Smooth muscle cell (in vitro differentiated cells): Measurements from ENCODE around the gene NAPEPLD. TPM values are rescaled to one million over a fixed set of nuclear protein-coding genes. Genes with fewer than 3 reads are reported as not detected.
"Not testable (repeated sequence)": the region's sequence is repeated elsewhere in the genome, so short reads cannot be mapped to it uniquely, and the experiment has no call there.

Source experiments
- DNase-seq: peaks from one replicate; lab custom pipeline; 2025; ENCODE audit not compliant: unreplicated experiment; lab: John Stamatoyannopoulos, UW
- H2AFZ ChIP-seq: fragments of 200-600 bp; sonication (generic); 2 replicates; pipeline ENCODE4 v1.6.0; 2016; ENCODE audit warnings: antibody characterized with exemption, low read depth, mild to moderate bottlenecking
- H3F3A ChIP-seq: fragments of 200-600 bp; sonication (generic); 2 replicates; pipeline ENCODE4 v1.6.0; 2017; ENCODE audit warnings: antibody characterized with exemption, low read depth
- H3K27ac ChIP-seq: fragments of 200-600 bp; sonication (generic); 2 replicates; pipeline ENCODE4 v1.5.1; 2016; ENCODE audit warnings: low read depth, mild to moderate bottlenecking
- H3K27me3 ChIP-seq: fragments of 200-600 bp; sonication (generic); 2 replicates; pipeline ENCODE4 v1.6.1; 2016; ENCODE audit warnings: low read depth, mild to moderate bottlenecking
- H3K36me3 ChIP-seq: fragments of 200-600 bp; sonication (generic); 2 replicates; pipeline ENCODE4 v1.5.1; 2016; ENCODE audit warnings: low read depth
- H3K4me1 ChIP-seq: fragments of 200-600 bp; sonication (generic); 2 replicates; pipeline ENCODE4 v1.5.1; 2016; ENCODE audit warnings: low read depth
- H3K4me2 ChIP-seq: fragments of 200-600 bp; sonication (generic); 2 replicates; pipeline ENCODE4 v1.6.0; 2016; ENCODE audit warnings: mild to moderate bottlenecking
- H3K4me3 ChIP-seq: fragments of 200-600 bp; sonication (generic); 2 replicates; pipeline ENCODE4 v1.5.1; 2016; ENCODE audit warnings: mild to moderate bottlenecking
- H3K79me2 ChIP-seq: fragments of 200-600 bp; sonication (generic); 2 replicates; pipeline ENCODE4 v1.6.0; 2016; ENCODE audit warnings: low read depth, mild to moderate bottlenecking
- H3K9ac ChIP-seq: fragments of 200-600 bp; sonication (generic); 2 replicates; pipeline ENCODE4 v1.6.0; 2016; ENCODE audit warnings: low read depth
- H3K9me3 ChIP-seq: fragments of 200-600 bp; sonication (generic); replicated peaks from 2 replicates; pipeline ENCODE4 v1.5.1; 2016; ENCODE audit warnings: low read depth
- H4K20me1 ChIP-seq: fragments of 200-600 bp; sonication (generic); 2 replicates; pipeline ENCODE4 v1.6.0; 2016; ENCODE audit warnings: low read depth
- WGBS: methylation state at CpG from one replicate; pipeline ENCODE4 v1.1.7; 2016; ENCODE audit warnings: low lambda C conversion rate; 5-methylcytosine and 5-hydroxymethylcytosine counted together
- polyA plus RNA-seq: library from polyadenylated mRNA; unstranded; fragments of >200 nt; fragmentation: Nextera tagmentation; extraction: Ambion mirVana; gene quantifications from 2 replicates; pipeline ENCODE4 v1.2.1, GENCODE V29; 2016
- total RNA-seq: library from RNA; depleted of rRNA; stranded (reverse); fragments of >200 nt; gene quantifications from 2 replicates; pipeline ENCODE4 v1.2.3, GENCODE V29; 2014
- TF ChIP-seq, protein P1 (sequence below): fragments of 200-600 bp; sonication (generic); IDR thresholded peaks from 2 replicates; pipeline ENCODE4 v1.5.1; 2017; ENCODE audit warnings: borderline replicate concordance, mild to moderate bottlenecking, antibody characterized with exemption; ENCODE audit not compliant: insufficient read depth, poor library complexity, severe bottlenecking

NAPEPLD gene
- total and polyA plus RNA-seq, 2 experiments from 2014 or later = 4.1 to 6.2 TPM

DNA sequence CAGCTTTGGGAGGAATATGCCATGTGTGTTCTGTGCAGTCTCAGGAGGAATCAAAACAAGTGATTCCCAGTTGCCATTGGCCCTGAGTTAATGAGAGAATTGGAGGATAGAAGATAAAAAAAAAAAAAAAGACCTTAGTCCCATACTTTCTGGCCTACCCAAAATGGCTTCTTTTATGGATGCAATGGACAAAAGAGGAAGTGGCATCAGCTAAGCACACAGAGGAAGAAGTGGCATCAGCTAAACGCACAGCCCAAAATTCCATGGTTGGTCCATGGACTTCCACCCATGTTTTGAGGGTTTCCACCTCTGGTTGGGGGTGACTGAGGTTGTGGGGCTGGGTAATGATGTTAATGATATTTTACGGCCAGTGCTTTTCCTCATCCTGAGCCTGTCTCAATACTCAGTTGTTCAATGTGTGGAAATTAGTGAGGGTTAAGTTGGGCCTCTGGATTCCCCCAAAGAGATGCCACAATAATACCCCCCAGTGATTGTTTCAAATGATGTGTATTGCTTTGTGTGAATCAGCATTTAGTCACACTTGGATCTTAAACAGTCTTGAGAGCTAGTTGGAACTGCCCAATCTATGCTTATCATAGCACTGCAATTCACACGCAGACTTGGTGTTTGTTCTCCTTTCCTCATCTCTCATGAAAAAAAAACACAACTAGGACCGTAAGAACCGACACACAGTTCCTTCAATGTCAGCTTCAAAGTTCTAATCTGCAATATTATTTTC lies 14.4 kb upstream of the NAPEPLD start:
- not testable (repeated sequence) for H3K36me3 ChIP-seq, H3K4me1 ChIP-seq, H3K9ac ChIP-seq, H3K79me2 ChIP-seq, H3K4me2 ChIP-seq, H3K27me3 ChIP-seq, H3K4me3 ChIP-seq, H3F3A ChIP-seq, DNase-seq, H3K27ac ChIP-seq, H4K20me1 ChIP-seq, H3K9me3 ChIP-seq, H2AFZ ChIP-seq
- 92% methylated on average over 5 of the region's 5 CpGs for WGBS

DNA sequence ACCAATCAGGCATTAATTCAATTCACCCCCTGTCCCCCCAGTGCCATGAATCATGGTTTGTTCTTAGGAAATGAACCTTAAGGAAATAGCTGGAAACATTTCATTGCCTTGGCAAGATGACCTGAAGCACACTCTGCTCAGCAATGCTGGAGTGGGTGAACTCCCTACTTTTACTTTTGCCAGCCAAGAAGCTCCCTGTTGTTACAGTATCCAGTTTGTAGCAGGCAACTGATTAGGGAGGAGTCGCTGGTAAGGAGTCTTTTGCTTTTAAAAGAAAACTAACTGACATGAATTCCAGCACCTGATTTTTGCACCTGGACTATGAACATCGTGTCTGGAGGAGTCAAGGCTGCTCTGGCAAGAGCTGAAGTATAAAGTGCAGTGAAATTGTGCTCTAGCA lies 13.7 kb upstream of the NAPEPLD start:
- H3K27me3 ChIP-seq, H3K4me3 ChIP-seq, H3F3A ChIP-seq, H3K9ac ChIP-seq, H3K4me1 ChIP-seq, DNase-seq, H2AFZ ChIP-seq, H4K20me1 ChIP-seq, H3K9me3 ChIP-seq, H3K79me2 ChIP-seq, H3K36me3 ChIP-seq, H3K4me2 ChIP-seq, H3K27ac ChIP-seq: not testable (repeated sequence)
- 86% methylated on average over 2 of the region's 2 CpGs for WGBS

DNA sequence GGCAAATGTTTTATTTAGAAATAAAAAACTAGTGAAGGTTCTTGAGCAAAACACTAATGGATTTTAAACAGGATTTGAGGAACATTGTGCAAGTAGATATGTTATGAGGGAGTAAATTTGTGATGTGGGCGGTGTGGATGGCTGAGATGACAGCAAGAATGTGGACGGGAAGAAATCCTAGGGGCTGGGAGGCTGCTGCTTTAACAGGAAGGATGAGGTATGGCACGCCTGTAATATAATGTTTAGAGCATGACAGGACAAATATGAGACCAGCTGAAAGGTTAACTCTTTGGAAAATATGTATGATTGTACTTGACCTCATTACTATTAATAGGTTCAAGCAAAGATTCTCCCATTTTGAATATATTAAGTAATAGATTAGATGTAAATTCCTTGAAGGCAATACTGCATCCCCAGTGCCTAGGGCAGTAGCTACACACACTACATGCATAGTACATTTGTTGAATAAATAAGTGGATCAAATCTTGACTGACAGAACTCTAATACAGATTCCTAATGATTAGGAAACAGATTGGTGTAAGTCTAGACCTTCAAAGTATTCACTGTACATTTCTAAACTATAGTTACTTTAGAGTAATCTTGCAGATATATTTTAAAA lies 13.2 kb upstream of the NAPEPLD start:
- H3F3A ChIP-seq, H3K36me3 ChIP-seq, H3K4me3 ChIP-seq, H3K4me2 ChIP-seq, H2AFZ ChIP-seq, H3K27me3 ChIP-seq, H4K20me1 ChIP-seq, H3K9me3 ChIP-seq, DNase-seq, H3K4me1 ChIP-seq, H3K9ac ChIP-seq, H3K27ac ChIP-seq, H3K79me2 ChIP-seq: not testable (repeated sequence)
- WGBS = 71% methylated on average over 3 of the region's 3 CpGs

DNA sequence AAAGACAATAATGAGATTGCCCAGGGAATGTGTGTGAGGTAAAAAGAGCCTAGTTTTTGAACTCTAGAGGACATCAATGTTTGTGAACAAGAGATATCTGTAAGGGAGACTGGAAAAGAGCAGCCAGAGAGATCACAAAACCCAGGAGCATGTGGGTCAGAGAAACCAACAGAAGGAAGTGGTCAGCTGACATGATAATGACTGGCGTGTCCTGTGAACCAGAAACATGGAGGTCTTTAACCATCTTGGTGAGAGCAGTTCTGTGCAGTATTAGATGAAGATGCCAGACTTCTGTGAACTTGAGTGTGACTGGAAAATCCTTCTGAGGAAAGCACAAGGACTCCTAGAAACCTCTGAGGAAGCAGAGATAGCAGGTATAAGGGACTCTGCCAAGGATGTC lies 10.2 kb upstream of the NAPEPLD start:
- H3K36me3 ChIP-seq, H3K9ac ChIP-seq, H3K4me2 ChIP-seq, H4K20me1 ChIP-seq, DNase-seq, H3K4me3 ChIP-seq, H3K9me3 ChIP-seq, H3K4me1 ChIP-seq, H2AFZ ChIP-seq, H3K27ac ChIP-seq, H3F3A ChIP-seq, H3K79me2 ChIP-seq, H3K27me3 ChIP-seq: not testable (repeated sequence)
- WGBS = 89% methylated on average over 1 of the region's 1 CpG

DNA sequence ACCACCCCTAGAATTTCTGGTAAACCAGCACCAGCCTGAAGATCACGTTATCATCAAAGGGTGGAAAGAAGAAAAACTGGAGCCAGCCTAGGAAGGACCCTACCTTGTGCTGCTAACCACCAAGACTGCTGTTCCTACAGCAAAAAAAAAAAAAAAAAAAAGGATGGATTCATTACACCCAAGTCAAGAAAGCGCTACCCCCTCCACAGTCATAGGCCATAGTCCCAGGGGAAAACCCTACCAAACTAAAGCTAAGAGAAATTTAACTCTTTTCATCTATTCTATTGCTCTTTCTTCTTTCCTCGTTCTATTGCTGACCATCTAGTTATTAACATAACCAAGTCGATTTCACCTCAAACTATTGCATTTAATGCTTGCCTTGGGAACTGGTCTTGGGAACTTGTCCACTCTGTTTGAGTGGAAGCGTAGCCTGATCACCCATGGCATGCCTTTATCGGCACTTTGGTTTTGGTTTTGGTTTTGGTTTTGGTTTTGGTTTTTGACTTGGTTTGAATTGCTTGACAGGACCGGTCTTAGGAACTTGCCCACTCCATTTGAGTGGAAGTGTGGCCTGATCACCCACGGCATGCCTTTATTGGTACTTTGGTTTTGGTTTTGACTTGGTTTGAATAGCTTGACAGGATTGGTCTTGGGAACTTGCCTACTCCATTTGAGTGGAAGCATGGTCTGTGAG lies 6.6 kb upstream of the NAPEPLD start:
- H2AFZ ChIP-seq, H3K27me3 ChIP-seq, H3K4me1 ChIP-seq, H3K27ac ChIP-seq, H3K4me3 ChIP-seq, H4K20me1 ChIP-seq, H3K9me3 ChIP-seq, H3K79me2 ChIP-seq, H3K36me3 ChIP-seq, H3K9ac ChIP-seq, H3F3A ChIP-seq, DNase-seq, H3K4me2 ChIP-seq: not testable (repeated sequence)
- 94% methylated on average over 8 of the region's 8 CpGs for whole genome bisulfite sequencing

DNA sequence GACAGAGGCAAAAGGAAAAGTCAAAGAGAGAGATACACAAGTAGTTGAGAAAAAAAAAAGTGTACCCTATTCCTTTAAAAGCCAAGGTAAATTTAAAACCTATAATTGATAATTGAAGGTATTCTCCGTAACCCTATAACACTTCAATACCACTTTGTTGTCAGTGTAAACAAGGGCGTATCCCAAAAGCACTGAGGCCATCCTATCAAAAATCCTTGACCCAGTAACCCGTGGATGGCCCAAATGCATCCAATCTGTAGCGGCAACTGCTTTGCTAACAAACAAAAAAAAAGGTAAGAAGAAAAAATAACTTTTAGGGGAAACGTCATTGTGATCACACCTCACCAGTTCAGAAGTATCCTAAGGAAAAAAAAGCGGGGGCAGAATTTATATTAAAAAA lies 5.1 kb upstream of the NAPEPLD start:
- H4K20me1 ChIP-seq = no peaks in the 10 kb centered on the region
- no peaks in the 10 kb centered on the region for H3K79me2 ChIP-seq
- H3K9ac ChIP-seq = no peak overlapping the region
- TF ChIP-seq, protein P1, sequence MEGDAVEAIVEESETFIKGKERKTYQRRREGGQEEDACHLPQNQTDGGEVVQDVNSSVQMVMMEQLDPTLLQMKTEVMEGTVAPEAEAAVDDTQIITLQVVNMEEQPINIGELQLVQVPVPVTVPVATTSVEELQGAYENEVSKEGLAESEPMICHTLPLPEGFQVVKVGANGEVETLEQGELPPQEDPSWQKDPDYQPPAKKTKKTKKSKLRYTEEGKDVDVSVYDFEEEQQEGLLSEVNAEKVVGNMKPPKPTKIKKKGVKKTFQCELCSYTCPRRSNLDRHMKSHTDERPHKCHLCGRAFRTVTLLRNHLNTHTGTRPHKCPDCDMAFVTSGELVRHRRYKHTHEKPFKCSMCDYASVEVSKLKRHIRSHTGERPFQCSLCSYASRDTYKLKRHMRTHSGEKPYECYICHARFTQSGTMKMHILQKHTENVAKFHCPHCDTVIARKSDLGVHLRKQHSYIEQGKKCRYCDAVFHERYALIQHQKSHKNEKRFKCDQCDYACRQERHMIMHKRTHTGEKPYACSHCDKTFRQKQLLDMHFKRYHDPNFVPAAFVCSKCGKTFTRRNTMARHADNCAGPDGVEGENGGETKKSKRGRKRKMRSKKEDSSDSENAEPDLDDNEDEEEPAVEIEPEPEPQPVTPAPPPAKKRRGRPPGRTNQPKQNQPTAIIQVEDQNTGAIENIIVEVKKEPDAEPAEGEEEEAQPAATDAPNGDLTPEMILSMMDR = no peak
- no peaks in the 10 kb centered on the region for H3K36me3 ChIP-seq
- H3K4me2 ChIP-seq = no peak overlapping the region
- H3K27me3 ChIP-seq = no peaks in the 10 kb centered on the region
- no peak overlapping the region for H2AFZ ChIP-seq
- H3K9me3 ChIP-seq = no peaks in the 10 kb centered on the region
- WGBS = 89% methylated on average over 6 of the region's 6 CpGs
- no peak overlapping the region for H3K27ac ChIP-seq
- no peak for DNase-seq
- peaks cover 8% of the 10 kb centered on the region for H3F3A ChIP-seq
- peaks cover 7% of the 10 kb centered on the region for H3K4me1 ChIP-seq
- no peak overlapping the region for H3K4me3 ChIP-seq

DNA sequence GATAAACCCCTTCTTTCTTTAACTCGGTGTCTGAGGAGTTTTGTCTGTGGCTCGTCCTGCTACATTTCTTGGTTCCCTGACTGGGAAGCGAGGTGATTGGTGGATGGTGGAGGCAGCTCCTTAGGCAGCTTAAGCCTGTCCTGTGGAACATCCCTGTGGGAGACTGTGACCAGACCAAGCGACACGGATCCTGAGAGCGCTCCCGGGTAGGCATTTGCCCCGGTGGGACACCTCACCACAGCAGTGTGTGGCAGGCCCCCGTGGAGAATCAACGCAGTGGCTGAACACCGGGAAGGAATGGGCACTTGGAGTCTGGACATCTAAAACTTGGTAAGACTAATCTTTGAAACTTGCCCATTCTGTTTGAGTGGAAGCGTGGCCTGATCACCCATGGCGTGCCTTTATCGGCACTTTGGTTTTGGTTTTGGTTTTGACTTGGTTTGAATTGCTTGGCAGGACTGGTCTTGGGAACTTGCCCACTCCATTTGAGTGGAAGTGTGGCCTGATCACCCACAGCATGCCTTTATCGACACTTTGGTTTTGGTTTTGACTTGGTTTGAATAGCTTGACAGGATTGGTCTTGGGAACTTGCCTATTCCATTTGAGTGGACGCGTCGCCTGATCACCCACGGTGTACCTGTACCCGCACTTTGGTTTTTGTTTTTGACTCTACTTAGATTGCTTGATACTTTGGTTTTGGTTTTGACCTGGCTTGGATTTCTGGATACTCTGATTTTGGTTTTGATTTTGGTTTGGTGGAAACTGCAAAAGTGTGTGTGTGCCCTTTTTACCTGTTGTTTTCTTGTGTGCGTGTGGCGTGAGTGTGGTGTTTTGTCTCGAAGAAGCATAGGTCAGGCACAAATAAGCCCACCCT lies 4.1 kb upstream of the NAPEPLD start:
- H3K4me3 ChIP-seq, H4K20me1 ChIP-seq, H3K36me3 ChIP-seq, H3K27ac ChIP-seq, H3K9ac ChIP-seq, H3K9me3 ChIP-seq, DNase-seq, H3F3A ChIP-seq, H3K79me2 ChIP-seq, H3K27me3 ChIP-seq, H2AFZ ChIP-seq, H3K4me2 ChIP-seq: not testable (repeated sequence)
- H3K4me1 ChIP-seq = peaks cover 10% of the 10 kb centered on the region
- 96% methylated on average over 23 of the region's 23 CpGs for WGBS
